GM19023 (cell line): ENCODE measurements around the gene ST6GAL1.
"Not testable (repeated sequence)": the region's sequence is repeated elsewhere in the genome, so short reads cannot be mapped to it uniquely, and the experiment has no call there.

Experiments used
- ATAC-seq: cut with Tn5 transposase; IDR thresholded peaks from one replicate; pipeline ENCODE4 v1.9.1; 2021; ENCODE audit warnings: mild to moderate bottlenecking, moderate library complexity; ENCODE audit not compliant: unreplicated experiment

The ST6GAL1 gene

GRCh38 chr3:186966406-186966805, 36.1 kb downstream of the ST6GAL1 start:
- no peak for ATAC-seq

- not testable (repeated sequence) for ATAC-seq
Measured at GRCh38 chr3:186967236-186967635, 36.9 kb downstream of the ST6GAL1 start.

GRCh38 chr3:186967686-186968085, 37.4 kb downstream of the ST6GAL1 start:
- ATAC-seq, result no peak

GRCh38 chr3:186969607-186970006, 39.3 kb downstream of the ST6GAL1 start:
- ATAC-seq, result no peak

GRCh38 chr3:186971106-186971505, 40.8 kb downstream of the ST6GAL1 start:
- ATAC-seq, result not testable (repeated sequence)

- ATAC-seq, result no peak
Measured at GRCh38 chr3:186971578-186971977, 41.3 kb downstream of the ST6GAL1 start.

GRCh38 chr3:186973702-186974101, 43.4 kb downstream of the ST6GAL1 start:
- ATAC-seq, result no peak

GRCh38 chr3:186974824-186975313, 44.5 kb downstream of the ST6GAL1 start:
- no peak for ATAC-seq

GRCh38 chr3:186975726-186976125, 45.4 kb downstream of the ST6GAL1 start:
- ATAC-seq, result no peak

GRCh38 chr3:186976837-186977750, 46.8 kb downstream of the ST6GAL1 start:
- no peak for ATAC-seq

- ATAC-seq, result no peak
Measured at GRCh38 chr3:186978712-186979111, 48.4 kb downstream of the ST6GAL1 start.

- no peak for ATAC-seq
Measured at GRCh38 chr3:186979852-186980251, 49.5 kb downstream of the ST6GAL1 start.

GRCh38 chr3:186980989-186981388, 50.7 kb downstream of the ST6GAL1 start:
- ATAC-seq, result no peak

- ATAC-seq, result no peak
Measured at GRCh38 chr3:186983659-186984058, 53.3 kb downstream of the ST6GAL1 start.

GRCh38 chr3:186984064-186984463, 53.7 kb downstream of the ST6GAL1 start:
- no peak for ATAC-seq

- ATAC-seq, result peak; percentile 56
Measured at GRCh38 chr3:186985661-186986364, 55.5 kb downstream of the ST6GAL1 start.

- ATAC-seq, result no peak
Measured at GRCh38 chr3:186986406-186986805, 56.1 kb downstream of the ST6GAL1 start.

- no peak for ATAC-seq
Measured at GRCh38 chr3:186986816-186987215, 56.5 kb downstream of the ST6GAL1 start.

- peak; percentile 75 for ATAC-seq
Measured at GRCh38 chr3:186988806-186989205, 58.5 kb downstream of the ST6GAL1 start.

GRCh38 chr3:186989429-186989828, 59.1 kb downstream of the ST6GAL1 start:
- no peak for ATAC-seq

GRCh38 chr3:186990277-186990676, 60.0 kb downstream of the ST6GAL1 start:
- ATAC-seq, result no peak

- ATAC-seq, result no peak
Measured at GRCh38 chr3:186990878-186991308, 60.6 kb downstream of the ST6GAL1 start.
